Naive B cell (primary cell): ENCODE results near the gene HMGN1. TPM values are rescaled to one million over a fixed set of nuclear protein-coding genes. Genes with fewer than 3 reads are reported as not detected.
"Not testable (repeated sequence)": the region's sequence is repeated elsewhere in the genome, so short reads cannot be mapped to it uniquely, and the experiment has no call there.

Experiments
- ATAC-seq, 2 donors: fragments of 150-1000 bp; cut with Tn5 transposase; 2 replicates each; pipeline ENCODE4 v1.10.0; 2021; ENCODE audit warnings: low read depth in 2 of 2, mild to moderate bottlenecking in 2 of 2, moderate library complexity in 2 of 2
- DNase-seq: peaks from one replicate; pipeline ENCODE4 v3.0.0; 2022
- H3K27ac Mint-ChIP-seq, 6 donors: one replicate each; pipeline ENCODE4 v1.8.0; 2020 to 2022; ENCODE audit warnings: mild to moderate bottlenecking in 6 of 6, mixed read lengths in 6 of 6, moderate library complexity in 5 of 6, inconsistent platforms in 2 of 6
- H3K27me3 Mint-ChIP-seq, 3 donors: one replicate each; pipeline ENCODE4 v1.8.0; 2021 to 2022; ENCODE audit warnings: mixed read lengths in 3 of 3, mild to moderate bottlenecking in 1 of 3
- H3K36me3 Mint-ChIP-seq, 2 donors: one replicate each; pipeline ENCODE4 v1.8.0; 2020 to 2022; ENCODE audit warnings: mixed read lengths in 2 of 2, inconsistent platforms in 1 of 2, mild to moderate bottlenecking in 1 of 2
- H3K4me1 Mint-ChIP-seq, 3 donors: one replicate each; pipeline ENCODE4 v1.8.0; 2020 to 2022; ENCODE audit warnings: mixed read lengths in 3 of 3, inconsistent platforms in 1 of 3, mild to moderate bottlenecking in 1 of 3, moderate library complexity in 1 of 3
- H3K4me3 Mint-ChIP-seq, 8 donors: one replicate each; pipeline ENCODE4 v1.8.0; 2020 to 2022; ENCODE audit warnings: mild to moderate bottlenecking in 8 of 8, mixed read lengths in 8 of 8, moderate library complexity in 8 of 8, inconsistent platforms in 2 of 8
- H3K9me3 Mint-ChIP-seq, 7 donors: one replicate each; pipeline ENCODE4 v1.8.0; 2020 to 2022; ENCODE audit warnings: mixed read lengths in 7 of 7, mild to moderate bottlenecking in 5 of 7, inconsistent platforms in 2 of 7, moderate library complexity in 1 of 7
- polyA plus RNA-seq, 6 donors: library from polyadenylated mRNA; unstranded; fragments of 300-500 nt; fragmentation: Illumina TruSeq; gene quantifications; one replicate each; pipeline ENCODE4 v1.2.3, GENCODE V29; 2021; ENCODE audit warnings: low read depth in 6 of 6

HMGN1 gene
- polyA plus RNA-seq, 6 donors from 2014 or later: 259 to 458 (median 306) TPM

DNA sequence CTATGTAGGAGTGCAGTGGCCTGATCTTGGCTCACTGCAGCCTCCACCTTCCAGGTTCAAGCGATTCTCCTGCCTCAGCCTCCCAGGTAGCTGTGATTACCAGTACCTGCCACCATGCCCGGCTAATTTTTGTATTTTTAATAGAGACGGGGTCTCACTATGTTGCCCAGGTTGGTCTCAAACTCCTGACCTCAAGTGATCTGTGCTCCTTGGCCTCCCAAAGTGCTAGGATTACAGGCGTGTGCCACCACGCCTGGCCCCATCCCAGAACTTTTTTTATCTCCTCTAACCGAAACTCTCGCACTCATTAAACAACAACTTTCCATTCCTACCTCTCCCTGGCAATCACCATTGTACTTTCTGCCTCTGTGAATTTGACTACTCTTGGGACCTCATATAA, 33.2 kb upstream of the HMGN1 start:
- H3K27ac Mint-ChIP-seq: peak overlapping the region in 4 of 6 donors; percentile 15 to 66 (median 40)
- peaks cover 0 to 11% (median 7%) of the 10 kb centered on the region in 3 donors for H3K27me3 Mint-ChIP-seq
- peaks cover 12 to 40% (median 13%) of the 10 kb centered on the region in 3 donors for H3K4me1 Mint-ChIP-seq
- DNase-seq, ATAC-seq, H3K9me3 Mint-ChIP-seq, H3K36me3 Mint-ChIP-seq: not testable (repeated sequence)
- H3K4me3 Mint-ChIP-seq: peak overlapping the region in 7 of 8 donors; percentile 1 to 76 (median 15)

DNA sequence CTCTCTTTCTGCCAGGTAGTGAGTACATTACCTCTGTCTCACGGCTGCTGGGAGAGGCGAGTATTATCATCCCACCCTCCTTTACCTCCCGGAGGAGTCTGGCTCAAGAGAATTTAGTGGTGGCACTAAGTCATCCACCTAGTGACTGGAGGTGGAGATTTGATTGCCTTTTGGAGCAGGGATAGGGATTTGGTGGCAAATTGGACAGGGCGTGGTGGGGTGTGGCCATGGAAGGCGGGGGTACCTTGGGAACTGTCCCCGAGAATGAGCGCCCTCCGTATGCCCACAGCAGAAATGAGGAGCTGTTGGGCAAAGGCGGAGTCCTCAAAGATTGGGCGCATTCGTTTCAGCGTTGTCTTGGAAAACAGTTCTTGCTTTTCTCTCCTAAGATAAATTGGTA, 32.1 kb upstream of the HMGN1 start:
- H3K4me3 Mint-ChIP-seq: peak overlapping the region; percentile 76 to 96 (median 92)
- peak overlapping the region; percentile 15 to 92 (median 72) for H3K27ac Mint-ChIP-seq
- H3K36me3 Mint-ChIP-seq: no peaks in the 10 kb centered on the region
- H3K27me3 Mint-ChIP-seq: peaks cover 0 to 12% (median 11%) of the 10 kb centered on the region in 3 donors
- H3K9me3 Mint-ChIP-seq: no peaks in the 10 kb centered on the region
- peaks cover 12 to 32% (median 13%) of the 10 kb centered on the region in 3 donors for H3K4me1 Mint-ChIP-seq
- ATAC-seq: no peak
- DNase-seq: no peak

DNA sequence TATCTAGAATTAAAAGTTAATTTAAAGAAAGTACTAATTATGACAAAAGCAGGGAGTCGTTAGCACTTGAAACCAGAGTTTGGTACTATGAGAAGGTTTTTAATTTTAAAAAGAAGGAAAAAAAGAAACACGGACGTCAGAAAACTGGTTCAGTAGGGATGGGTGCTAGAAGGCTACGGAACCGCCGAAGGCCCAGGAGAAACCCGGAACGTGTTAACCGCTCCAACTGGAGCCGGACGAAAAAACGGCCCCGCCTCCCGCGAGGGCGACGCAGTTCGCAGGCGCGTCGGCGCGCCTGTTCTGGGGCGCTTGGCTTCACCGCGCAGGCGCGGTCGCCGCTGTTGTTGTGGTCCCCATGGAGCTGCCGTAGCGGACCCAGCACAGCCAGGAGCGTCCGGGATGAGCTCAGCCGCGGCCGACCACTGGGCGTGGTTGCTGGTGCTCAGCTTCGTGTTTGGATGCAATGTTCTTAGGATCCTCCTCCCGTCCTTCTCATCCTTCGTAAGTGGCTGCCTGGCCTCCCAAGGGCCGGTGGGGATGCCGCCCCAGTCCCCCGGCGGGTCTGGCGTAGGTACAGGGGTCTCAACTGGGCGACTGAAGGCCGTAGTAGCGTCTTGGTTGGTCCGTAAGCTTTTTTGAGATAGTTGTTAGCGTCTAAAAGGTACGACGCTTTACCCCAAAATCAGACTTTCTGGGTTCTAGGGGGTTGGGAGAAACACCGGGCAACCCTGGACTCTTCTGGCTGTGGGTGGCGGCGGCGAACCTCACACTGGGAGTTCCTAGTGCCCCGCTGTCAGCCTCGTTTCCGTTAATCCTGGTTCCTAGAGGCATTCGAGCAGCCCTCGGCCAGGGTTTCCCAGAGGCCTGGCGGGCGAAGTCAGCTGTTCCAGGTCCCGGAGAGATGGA, 31.4 kb upstream of the HMGN1 start:
- peak overlapping the region; percentile 76 to 96 (median 92) for H3K4me3 Mint-ChIP-seq
- H3K27ac Mint-ChIP-seq: peak overlapping the region; percentile 15 to 98 (median 86)
- H3K36me3 Mint-ChIP-seq: no peaks in the 10 kb centered on the region
- H3K9me3 Mint-ChIP-seq: no peaks in the 10 kb centered on the region
- peaks cover 12 to 28% (median 13%) of the 10 kb centered on the region in 3 donors for H3K4me1 Mint-ChIP-seq
- peak; percentile 98 to 99 for ATAC-seq
- H3K27me3 Mint-ChIP-seq: peaks cover 0 to 12% (median 11%) of the 10 kb centered on the region in 3 donors
- peak; percentile 80 for DNase-seq

DNA sequence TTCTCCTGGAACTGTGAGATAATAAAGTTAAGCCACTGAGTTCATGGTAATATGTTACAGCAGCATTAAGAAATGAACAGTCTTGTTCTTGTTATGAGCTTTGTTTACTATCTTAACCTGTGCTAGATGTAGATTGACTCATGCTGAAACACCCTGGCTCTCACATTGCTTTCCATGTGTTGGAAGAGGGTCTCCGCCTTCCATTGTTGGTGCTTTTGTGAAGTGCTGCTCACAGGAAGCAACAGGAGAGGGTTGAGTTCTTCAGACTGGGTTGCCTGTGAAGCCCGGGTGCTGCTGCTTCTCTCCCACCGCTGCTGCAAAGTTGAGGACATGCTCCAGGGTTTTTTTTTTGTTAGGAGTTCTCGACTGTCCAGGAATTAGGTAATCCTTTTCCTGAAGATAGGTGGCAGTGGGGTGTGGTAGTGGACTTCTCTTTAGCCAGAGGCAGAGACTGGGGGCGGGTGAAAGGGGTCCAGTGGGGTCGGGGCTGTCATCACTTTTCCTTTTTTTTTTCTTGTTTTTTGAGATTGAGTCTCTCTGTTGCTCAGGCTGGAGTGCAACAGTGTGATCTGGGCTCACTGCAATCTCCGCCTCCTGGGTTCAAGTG, 28.7 kb upstream of the HMGN1 start:
- peaks cover 19 to 26% (median 19%) of the 10 kb centered on the region in 3 donors for H3K4me1 Mint-ChIP-seq
- no peak for ATAC-seq
- no peak for DNase-seq
- H3K4me3 Mint-ChIP-seq: peak overlapping the region in 2 of 8 donors; percentile 17 to 52
- H3K27ac Mint-ChIP-seq: peak overlapping the region in 2 of 6 donors; percentile 25 to 37
- H3K27me3 Mint-ChIP-seq: peaks cover 0 to 12% (median 11%) of the 10 kb centered on the region in 3 donors
- H3K9me3 Mint-ChIP-seq: no peaks in the 10 kb centered on the region
- no peaks in the 10 kb centered on the region for H3K36me3 Mint-ChIP-seq

DNA sequence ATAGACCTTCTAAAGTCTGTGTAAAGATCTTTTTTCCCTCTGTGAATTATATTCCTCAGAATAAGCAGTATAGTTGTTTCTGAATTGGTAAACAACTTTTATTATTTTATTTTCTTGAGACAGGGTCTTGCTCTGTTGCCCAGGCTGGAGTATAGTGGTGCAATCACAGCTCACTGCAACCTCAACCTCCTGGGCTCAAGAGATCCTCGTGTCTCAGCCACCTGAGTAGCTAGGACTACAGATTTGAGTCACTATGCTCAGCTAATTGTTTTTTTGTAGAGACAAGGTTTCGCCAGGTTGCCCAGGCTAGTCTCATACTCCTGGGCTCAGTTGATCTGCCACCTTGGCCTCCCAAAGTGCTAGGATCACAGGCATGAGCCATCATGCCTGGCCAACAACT, 26.6 kb upstream of the HMGN1 start:
- Mint-ChIP-seq H3K4me1 (peaks cover 7 to 14% (median 7%) of the 10 kb centered on the region in 3 donors), H3K4me3 (no peak overlapping the region), H3K9me3 (no peaks in the 10 kb centered on the region), H3K27ac (peak overlapping the region in 1 of 6 donors; percentile 7), H3K27me3 (peaks cover 5 to 12% (median 11%) of the 10 kb centered on the region in 3 donors), H3K36me3 (no peaks in the 10 kb centered on the region)
- DNase-seq (no peak), ATAC-seq (no peak)

DNA sequence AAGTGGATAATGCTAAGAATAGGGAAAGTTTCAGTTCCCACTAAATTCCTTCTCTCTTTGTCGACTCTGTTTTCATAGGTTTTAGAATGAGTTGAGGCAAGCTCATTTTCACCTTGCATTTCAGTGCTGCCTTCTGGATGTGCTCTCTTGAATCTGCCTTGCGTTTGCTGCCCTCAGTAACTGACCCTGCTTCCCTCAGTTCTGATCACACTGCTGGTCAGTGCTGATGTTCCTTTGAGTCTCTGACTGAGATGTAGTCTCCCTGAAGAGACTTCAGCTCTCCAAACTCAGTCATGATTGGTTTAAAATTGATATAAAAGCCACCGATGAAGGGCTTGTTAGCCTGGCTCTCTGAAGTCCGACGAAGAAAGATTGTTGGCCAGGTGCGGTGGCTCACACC, 25.2 kb upstream of the HMGN1 start:
- DNase-seq (no peak), ATAC-seq (no peak)
- Mint-ChIP-seq H3K4me1 (peaks cover 7 to 10% (median 7%) of the 10 kb centered on the region in 3 donors), H3K36me3 (no peaks in the 10 kb centered on the region), H3K27ac (no peak overlapping the region), H3K27me3 (peaks cover 6 to 12% (median 11%) of the 10 kb centered on the region in 3 donors), H3K4me3 (no peak overlapping the region), H3K9me3 (no peaks in the 10 kb centered on the region)

DNA sequence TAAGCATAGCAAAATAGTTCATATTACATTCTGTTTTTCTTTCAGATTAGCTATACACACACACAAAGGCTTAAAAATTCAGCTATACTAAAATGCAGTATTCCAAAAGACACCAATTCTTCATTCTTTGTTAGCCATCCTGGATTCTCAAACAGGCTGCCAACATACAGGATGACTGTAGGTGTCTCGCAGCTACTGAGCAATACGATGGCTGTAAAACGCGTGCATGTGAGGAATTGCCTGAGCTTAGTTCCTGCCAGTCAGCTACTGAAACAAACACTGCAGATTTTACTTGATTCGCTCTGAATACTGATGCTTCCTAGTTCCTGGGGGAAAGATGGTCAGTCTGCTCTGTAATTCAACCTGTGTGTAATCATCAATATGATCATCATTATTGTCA, 24.7 kb upstream of the HMGN1 start:
- Mint-ChIP-seq H3K36me3 (no peaks in the 10 kb centered on the region), H3K27ac (no peak overlapping the region), H3K27me3 (peaks cover 6 to 12% (median 9%) of the 10 kb centered on the region in 3 donors), H3K4me1 (peaks cover 7 to 10% (median 7%) of the 10 kb centered on the region in 3 donors), H3K4me3 (no peak overlapping the region), H3K9me3 (no peaks in the 10 kb centered on the region)
- DNase-seq (no peak), ATAC-seq (peak; percentile 84 to 85)

DNA sequence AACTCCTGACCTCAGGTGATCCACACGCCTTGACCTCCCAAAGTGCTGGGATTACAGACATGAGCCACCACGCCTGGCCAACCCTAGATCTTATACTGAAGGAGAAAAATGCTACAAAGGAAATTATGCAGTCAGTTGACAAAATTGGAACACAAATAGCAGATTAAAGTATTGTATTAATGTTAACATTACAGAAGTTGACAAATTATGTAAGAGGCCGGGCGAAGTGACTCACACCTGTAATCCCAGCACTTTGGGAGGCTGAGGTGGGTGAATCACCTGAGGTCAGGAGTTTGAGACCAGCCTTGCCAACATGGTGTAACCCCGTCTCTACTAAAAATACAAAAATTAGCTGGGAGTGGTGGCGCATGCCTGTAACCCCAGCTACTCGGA, 21.0 kb upstream of the HMGN1 start:
- H3K27ac Mint-ChIP-seq: peak overlapping the region in 1 of 6 donors; percentile 16
- not testable (repeated sequence) for H3K4me3 Mint-ChIP-seq, H3K9me3 Mint-ChIP-seq, DNase-seq, H3K27me3 Mint-ChIP-seq, H3K36me3 Mint-ChIP-seq, ATAC-seq
- peaks cover 7 to 10% (median 7%) of the 10 kb centered on the region in 3 donors for H3K4me1 Mint-ChIP-seq

DNA sequence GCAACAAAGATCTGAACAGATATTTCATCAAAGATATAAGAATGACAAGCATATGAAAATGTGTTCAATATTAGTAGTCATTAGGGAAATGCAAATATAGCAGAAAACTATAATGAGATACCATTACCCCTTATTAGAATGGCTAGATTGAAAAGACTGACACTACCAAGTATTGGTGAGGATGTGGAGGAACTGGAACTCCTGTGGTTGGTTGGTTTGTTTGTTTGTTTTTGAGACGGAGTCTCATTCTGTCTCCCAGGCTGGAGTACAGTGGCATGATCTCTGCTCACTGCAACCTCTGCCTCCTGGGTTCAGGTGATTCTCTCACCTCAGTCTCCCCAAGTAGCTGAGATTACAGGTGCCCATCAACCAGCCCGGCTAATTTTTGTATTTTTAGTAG, 18.9 kb upstream of the HMGN1 start:
- no peaks in the 10 kb centered on the region for H3K36me3 Mint-ChIP-seq
- no peak for DNase-seq

DNA sequence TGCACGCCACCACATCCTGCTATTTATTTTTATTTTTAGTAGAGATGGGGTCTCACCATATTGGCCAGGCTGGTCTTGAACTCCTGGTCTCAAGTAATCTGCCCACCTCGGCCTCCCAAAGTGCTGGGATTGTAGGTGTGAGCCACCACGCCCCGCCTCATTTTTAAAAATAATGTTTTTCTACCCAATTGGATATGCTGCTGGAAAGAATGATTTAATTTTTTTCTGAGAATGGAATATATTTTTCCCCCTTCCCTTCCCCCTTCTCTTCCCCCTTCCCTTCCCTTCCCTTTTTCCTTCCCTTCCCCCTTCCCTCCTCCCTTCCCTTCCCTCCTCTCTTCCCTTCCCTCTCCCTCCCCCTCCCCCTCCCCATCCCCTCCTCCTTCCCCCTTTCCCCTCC, 17.7 kb upstream of the HMGN1 start:
- DNase-seq (no peak), ATAC-seq (no peak)
- Mint-ChIP-seq H3K27me3 (peaks cover 22% of the 10 kb centered on the region in 3 donors), H3K4me3 (no peak overlapping the region), H3K36me3 (peaks cover 0 to 9% of the 10 kb centered on the region in 2 donors), H3K9me3 (peaks cover 0 to 8% (median 0%) of the 10 kb centered on the region in 7 donors), H3K4me1 (peaks cover 0 to 5% (median 0%) of the 10 kb centered on the region in 3 donors), H3K27ac (no peak overlapping the region)

More for the DNA sequence above, 18.9 kb upstream of the HMGN1 start:
- H3K27me3 Mint-ChIP-seq: peaks cover 10 to 14% (median 13%) of the 10 kb centered on the region in 3 donors
- H3K27ac Mint-ChIP-seq: no peak overlapping the region
- H3K9me3 Mint-ChIP-seq: peaks cover 0 to 5% (median 0%) of the 10 kb centered on the region in 7 donors
- peaks cover 0 to 2% (median 0%) of the 10 kb centered on the region in 3 donors for H3K4me1 Mint-ChIP-seq
- ATAC-seq: no peak
- H3K4me3 Mint-ChIP-seq: no peak overlapping the region

DNA sequence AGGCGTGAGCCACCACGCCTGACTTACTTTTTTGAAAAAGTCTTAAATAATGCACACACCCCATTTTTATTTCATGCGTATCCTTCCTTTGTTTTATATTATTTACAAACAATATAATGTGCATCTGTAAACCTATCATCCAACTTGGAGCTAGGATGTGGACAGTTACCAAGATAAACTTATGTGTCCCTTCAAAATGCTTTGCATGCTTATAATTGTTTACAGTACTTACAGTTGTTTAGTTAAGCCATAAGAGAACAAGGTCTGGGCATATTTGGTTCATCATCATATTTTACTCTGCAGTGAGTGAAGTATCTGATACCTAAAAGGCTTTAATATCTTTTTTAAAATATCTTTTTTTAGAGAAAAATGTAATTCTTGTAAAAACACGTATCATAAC, 16.1 kb upstream of the HMGN1 start:
- ATAC-seq (no peak), DNase-seq (no peak)
- peaks cover 0 to 8% (median 0%) of the 10 kb centered on the region in 7 donors for H3K9me3 Mint-ChIP-seq
- H3K27me3 Mint-ChIP-seq: peaks cover 24 to 37% (median 26%) of the 10 kb centered on the region in 3 donors
- H3K36me3 Mint-ChIP-seq: peaks cover 0 to 9% of the 10 kb centered on the region in 2 donors
- peaks cover 0 to 3% (median 0%) of the 10 kb centered on the region in 3 donors for H3K4me1 Mint-ChIP-seq
- H3K27ac Mint-ChIP-seq: no peak overlapping the region
- H3K4me3 Mint-ChIP-seq: no peak overlapping the region

DNA sequence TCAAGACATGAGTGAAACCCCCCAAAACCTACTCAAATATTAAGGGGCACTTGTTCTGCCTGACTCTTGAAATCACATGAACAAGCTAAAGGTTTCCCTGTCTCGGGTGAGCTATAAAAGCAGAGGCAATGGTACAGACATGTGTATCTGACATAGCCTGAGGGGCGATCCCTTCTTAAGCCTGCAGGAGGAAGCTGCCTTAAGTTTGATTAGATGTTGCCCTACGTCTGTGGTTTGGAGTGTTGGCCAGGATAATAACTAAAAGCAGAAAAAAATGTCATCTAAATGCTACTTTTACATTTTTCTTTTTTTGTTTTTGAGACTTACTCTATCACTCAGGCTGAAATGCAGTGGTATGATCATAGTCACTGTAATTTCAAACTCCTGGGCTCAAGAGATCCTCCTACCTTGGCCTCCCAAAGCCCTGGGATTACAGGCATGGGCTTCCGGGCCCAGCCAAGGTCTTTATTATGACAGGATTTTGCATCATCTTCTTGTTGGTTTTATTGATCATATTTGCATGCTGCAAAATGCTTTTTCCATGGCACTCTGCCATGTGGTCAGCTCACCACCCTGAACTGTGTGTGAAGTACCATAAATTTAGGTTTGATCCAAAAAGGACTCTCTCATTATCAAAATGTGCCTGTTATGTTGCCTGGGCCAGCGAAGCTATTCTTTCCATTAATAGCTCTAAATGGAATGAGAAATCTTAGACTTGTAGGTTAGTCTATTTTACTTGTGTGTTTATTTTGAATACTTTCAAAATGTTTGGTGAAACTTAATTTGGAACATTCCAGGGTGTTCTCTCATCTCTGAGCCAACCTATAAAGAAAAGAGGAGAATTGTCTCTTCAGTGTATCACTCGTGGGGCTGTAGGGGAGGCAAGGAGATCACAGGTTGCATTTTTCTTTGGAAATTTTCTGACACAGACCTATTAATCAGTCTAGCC, 15.0 kb upstream of the HMGN1 start:
- no peak for DNase-seq
- peaks cover 0 to 3% (median 0%) of the 10 kb centered on the region in 3 donors for H3K4me1 Mint-ChIP-seq

More for the DNA sequence above, 15.0 kb upstream of the HMGN1 start:
- H3K27me3 Mint-ChIP-seq: peaks cover 24 to 39% (median 30%) of the 10 kb centered on the region in 3 donors
- H3K27ac Mint-ChIP-seq: no peak overlapping the region
- peaks cover 0 to 9% of the 10 kb centered on the region in 2 donors for H3K36me3 Mint-ChIP-seq
- ATAC-seq: no peak
- peaks cover 0 to 8% (median 0%) of the 10 kb centered on the region in 7 donors for H3K9me3 Mint-ChIP-seq
- H3K4me3 Mint-ChIP-seq: no peak overlapping the region
